ENCODE measurements around the gene S1PR4. TPM values are rescaled to one million over a fixed set of nuclear protein-coding genes. Genes with fewer than 3 reads are reported as not detected.

The S1PR4 gene, protein sequence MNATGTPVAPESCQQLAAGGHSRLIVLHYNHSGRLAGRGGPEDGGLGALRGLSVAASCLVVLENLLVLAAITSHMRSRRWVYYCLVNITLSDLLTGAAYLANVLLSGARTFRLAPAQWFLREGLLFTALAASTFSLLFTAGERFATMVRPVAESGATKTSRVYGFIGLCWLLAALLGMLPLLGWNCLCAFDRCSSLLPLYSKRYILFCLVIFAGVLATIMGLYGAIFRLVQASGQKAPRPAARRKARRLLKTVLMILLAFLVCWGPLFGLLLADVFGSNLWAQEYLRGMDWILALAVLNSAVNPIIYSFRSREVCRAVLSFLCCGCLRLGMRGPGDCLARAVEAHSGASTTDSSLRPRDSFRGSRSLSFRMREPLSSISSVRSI
- total RNA-seq (not detected in 2 replicates), polyA plus RNA-seq (not detected in 2 replicates), polyA minus RNA-seq (ENCODE audit: low replicate concordance) (not detected in 2 replicates)
- not detected in 2 replicates for polyA plus RNA-seq (2012)

- H2AFZ ChIP-seq (ENCODE audit: low read length) = no peak within 1 kb of the TSS
Measured at GRCh38 chr19:3178377-3178972, at the start of gene S1PR4. TSS of gene S1PR4 (plus strand) at chr19:3178769. CDS start at chr19:3178793, 24 bp downstream.

GRCh38 chr19:3129112-3129511 is 49.5 kb upstream of the S1PR4 start:
- H4K20me1 ChIP-seq (ENCODE audit: control insufficient read depth, extremely low read depth, insufficient read depth, low read length) = no peaks in the 10 kb centered on the region
- H3K9ac ChIP-seq (ENCODE audit: insufficient read depth, low read length) = no peak overlapping the region
- TF ChIP-seq, protein P1, sequence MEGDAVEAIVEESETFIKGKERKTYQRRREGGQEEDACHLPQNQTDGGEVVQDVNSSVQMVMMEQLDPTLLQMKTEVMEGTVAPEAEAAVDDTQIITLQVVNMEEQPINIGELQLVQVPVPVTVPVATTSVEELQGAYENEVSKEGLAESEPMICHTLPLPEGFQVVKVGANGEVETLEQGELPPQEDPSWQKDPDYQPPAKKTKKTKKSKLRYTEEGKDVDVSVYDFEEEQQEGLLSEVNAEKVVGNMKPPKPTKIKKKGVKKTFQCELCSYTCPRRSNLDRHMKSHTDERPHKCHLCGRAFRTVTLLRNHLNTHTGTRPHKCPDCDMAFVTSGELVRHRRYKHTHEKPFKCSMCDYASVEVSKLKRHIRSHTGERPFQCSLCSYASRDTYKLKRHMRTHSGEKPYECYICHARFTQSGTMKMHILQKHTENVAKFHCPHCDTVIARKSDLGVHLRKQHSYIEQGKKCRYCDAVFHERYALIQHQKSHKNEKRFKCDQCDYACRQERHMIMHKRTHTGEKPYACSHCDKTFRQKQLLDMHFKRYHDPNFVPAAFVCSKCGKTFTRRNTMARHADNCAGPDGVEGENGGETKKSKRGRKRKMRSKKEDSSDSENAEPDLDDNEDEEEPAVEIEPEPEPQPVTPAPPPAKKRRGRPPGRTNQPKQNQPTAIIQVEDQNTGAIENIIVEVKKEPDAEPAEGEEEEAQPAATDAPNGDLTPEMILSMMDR (conservative IDR thresholded peaks at IDR 0.05 in 1 of 2, IDR thresholded peaks at IDR 0.05 in 1 of 2; ENCODE audit: low read depth in 1 of 2, low read length in 2 of 2) = peak; percentile 36 to 55
- TF ChIP-seq EZH2 (IDR thresholded peaks at IDR 0.05; ENCODE audit: low read length, missing control alignments) = no peak
- H3K79me2 ChIP-seq (ENCODE audit: control insufficient read depth, insufficient read depth, low read length) = no peaks in the 10 kb centered on the region
- DNase-seq (ENCODE audit: low read depth in 2 of 2) = peak; percentile 45 to 79
- no peaks in the 10 kb centered on the region for H3K36me3 ChIP-seq (ENCODE audit: control insufficient read depth, insufficient read depth, low read length)
- no peaks in the 10 kb centered on the region for H3K9me3 ChIP-seq (ENCODE audit: control insufficient read depth, insufficient read depth, low read depth, low read length)
- H3K4me2 ChIP-seq (ENCODE audit: extremely low read depth, insufficient read depth, low read length) = no peak overlapping the region
- H3K4me1 ChIP-seq (ENCODE audit: control insufficient read depth, extremely low read depth, insufficient read depth, low read length) = no peaks in the 10 kb centered on the region
- no peak overlapping the region for H2AFZ ChIP-seq (ENCODE audit: low read length)
- H3K27ac ChIP-seq (ENCODE audit: insufficient read depth, low read length) = no peak overlapping the region
- H3K4me3 ChIP-seq (replicated peaks in 1 of 4; ENCODE audit: control extremely low read depth in 1 of 4, insufficient read depth in 1 of 4, low read depth in 3 of 4, low read length in 4 of 4) = no peak overlapping the region
- H3K27me3 ChIP-seq (ENCODE audit: control insufficient read depth, insufficient read depth, low read length) = no peaks in the 10 kb centered on the region

More at GRCh38 chr19:3178377-3178972, at the start of gene S1PR4:
- Histone ChIP-seq H3K4me1 (ENCODE audit: control insufficient read depth, extremely low read depth, insufficient read depth, low read length) (peaks cover 11% of the 10 kb centered on the region), H3K9me3 (ENCODE audit: control insufficient read depth, insufficient read depth, low read depth, low read length) (no peaks in the 10 kb centered on the region), H3K27ac (ENCODE audit: insufficient read depth, low read length) (no peak within 1 kb of the TSS), H3K27me3 (ENCODE audit: control insufficient read depth, insufficient read depth, low read length) (no peaks in the 10 kb centered on the region), H3K36me3 (ENCODE audit: control insufficient read depth, insufficient read depth, low read length) (no peaks in the 10 kb centered on the region), H3K9ac (ENCODE audit: insufficient read depth, low read length) (no peak within 1 kb of the TSS), H4K20me1 (ENCODE audit: control insufficient read depth, extremely low read depth, insufficient read depth, low read length) (no peaks in the 10 kb centered on the region), H3K79me2 (ENCODE audit: control insufficient read depth, insufficient read depth, low read length) (no peaks in the 10 kb centered on the region), H3K4me3 (replicated peaks in 1 of 4; ENCODE audit: control extremely low read depth in 1 of 4, insufficient read depth in 1 of 4, low read depth in 3 of 4, low read length in 4 of 4) (no peak within 1 kb of the TSS), H3K4me2 (ENCODE audit: extremely low read depth, insufficient read depth, low read length) (no peak within 1 kb of the TSS)
- TF ChIP-seq, protein P1 (conservative IDR thresholded peaks at IDR 0.05 in 1 of 2, IDR thresholded peaks at IDR 0.05 in 1 of 2; ENCODE audit: low read depth in 1 of 2, low read length in 2 of 2) = no peak
- no peak for TF ChIP-seq EZH2 (IDR thresholded peaks at IDR 0.05; ENCODE audit: low read length, missing control alignments)
- DNase-seq (ENCODE audit: low read depth in 2 of 2) = no peak

- no peak overlapping the region for H3K27ac ChIP-seq (ENCODE audit: insufficient read depth, low read length)
- no peak overlapping the region for H3K4me2 ChIP-seq (ENCODE audit: extremely low read depth, insufficient read depth, low read length)
- no peaks in the 10 kb centered on the region for H3K79me2 ChIP-seq (ENCODE audit: control insufficient read depth, insufficient read depth, low read length)
- no peaks in the 10 kb centered on the region for H3K4me1 ChIP-seq (ENCODE audit: control insufficient read depth, extremely low read depth, insufficient read depth, low read length)
- no peaks in the 10 kb centered on the region for H3K9me3 ChIP-seq (ENCODE audit: control insufficient read depth, insufficient read depth, low read depth, low read length)
- no peak for TF ChIP-seq EZH2 (IDR thresholded peaks at IDR 0.05; ENCODE audit: low read length, missing control alignments)
- TF ChIP-seq, protein P1 (conservative IDR thresholded peaks at IDR 0.05 in 1 of 2, IDR thresholded peaks at IDR 0.05 in 1 of 2; ENCODE audit: low read depth in 1 of 2, low read length in 2 of 2) = no peak
- H3K9ac ChIP-seq (ENCODE audit: insufficient read depth, low read length) = no peak overlapping the region
- H3K36me3 ChIP-seq (ENCODE audit: control insufficient read depth, insufficient read depth, low read length) = no peaks in the 10 kb centered on the region
- DNase-seq (ENCODE audit: low read depth in 2 of 2) = no peak
- no peak overlapping the region for H3K4me3 ChIP-seq (replicated peaks in 1 of 4; ENCODE audit: control extremely low read depth in 1 of 4, insufficient read depth in 1 of 4, low read depth in 3 of 4, low read length in 4 of 4)
- no peaks in the 10 kb centered on the region for H4K20me1 ChIP-seq (ENCODE audit: control insufficient read depth, extremely low read depth, insufficient read depth, low read length)
- H3K27me3 ChIP-seq (ENCODE audit: control insufficient read depth, insufficient read depth, low read length) = no peaks in the 10 kb centered on the region
- no peak overlapping the region for H2AFZ ChIP-seq (ENCODE audit: low read length)
Measured at GRCh38 chr19:3131168-3131567, 47.4 kb upstream of the S1PR4 start.

Measured in fibroblast of lung (primary cell).